Measurements from ENCODE around the gene ZNF407. TPM values are rescaled to one million over a fixed set of nuclear protein-coding genes. Genes with fewer than 3 reads are reported as not detected.

Gene ZNF407
- total RNA-seq, 2 experiments from 2014 or later = 23.2 to 24.7 TPM

DNA sequence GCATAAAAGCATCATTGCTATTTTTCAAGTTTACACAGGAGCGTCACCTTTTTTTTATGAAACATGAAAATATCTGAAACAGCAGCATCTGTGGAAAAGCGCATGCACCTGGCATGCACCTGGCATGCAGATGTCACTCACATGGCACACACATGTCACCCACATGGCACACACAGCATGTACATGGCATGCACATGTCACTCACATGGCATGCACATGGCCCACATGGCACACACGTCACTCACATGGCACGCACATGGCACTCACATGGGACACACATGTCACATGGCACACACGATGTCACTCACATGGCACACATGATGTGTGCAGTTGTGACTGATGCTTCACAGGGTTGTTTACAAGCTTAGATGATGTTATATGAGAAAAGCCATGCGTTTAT, 188.0 kb downstream of the ZNF407 start:
- intact Hi-C loops (cut with DNase I, micrococcal nuclease) = no loop called here

DNA sequence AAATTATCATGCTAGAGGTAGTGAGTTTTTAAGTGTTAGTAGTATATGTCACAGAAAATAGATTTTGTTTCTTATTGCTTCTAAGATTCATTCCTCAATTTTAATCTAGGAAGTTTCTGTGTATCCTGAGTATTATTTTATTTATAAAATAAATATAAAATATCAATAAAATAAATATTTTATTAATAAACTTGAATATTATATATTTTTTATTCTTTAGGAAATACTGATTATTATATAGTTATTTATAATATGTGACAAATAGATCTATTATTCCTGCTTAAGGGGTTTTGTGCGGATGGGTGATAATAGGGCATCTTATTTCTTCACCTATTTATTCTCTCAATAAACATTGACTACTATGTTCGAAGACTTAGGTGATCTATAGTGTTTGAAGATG, 191.0 kb downstream of the ZNF407 start:
- DNase-seq (no peak), ATAC-seq (ENCODE audit: poor library complexity) (no peak)
- Mint-ChIP-seq H3K4me3 (no peak overlapping the region), H3K9me3 (no peaks in the 10 kb centered on the region), H3K27me3 (no peaks in the 10 kb centered on the region), H3K27ac (no peak overlapping the region), H3K4me1 (ENCODE audit: low read depth) (no peaks in the 10 kb centered on the region), H3K36me3 (ENCODE audit: low read depth) (peaks cover 51% of the 10 kb centered on the region)
- intact Hi-C loops (cut with DNase I, micrococcal nuclease) = no loop called here
- no peaks in the 10 kb centered on the region for H3K27me3 ChIP-seq (ENCODE audit: control insufficient read depth in 1 of 2, insufficient read depth in 2 of 2, low read length in 2 of 2)
- TF ChIP-seq CTCF (IDR thresholded peaks at IDR 0.05) = no peak
- ChIA-PET POLR2A (no interaction called here), CTCF (no interaction called here)
- no peak overlapping the region for H3K27ac ChIP-seq (ENCODE audit: low read depth in 1 of 2, low read length in 2 of 2)
- peaks cover 4% of the 10 kb centered on the region for H3K36me3 ChIP-seq (ENCODE audit: insufficient read depth, low read length)
- H3K4me1 ChIP-seq (ENCODE audit: insufficient read depth, low read length) = no peaks in the 10 kb centered on the region
- H3K4me3 ChIP-seq (ENCODE audit: low read length) = no peak overlapping the region
- no peaks in the 10 kb centered on the region for H3K9me3 ChIP-seq (ENCODE audit: control insufficient read depth in 1 of 2, insufficient read depth in 1 of 2, low read length in 2 of 2)

More for the DNA sequence above, 188.0 kb downstream of the ZNF407 start:
- Histone ChIP-seq H3K9me3 (ENCODE audit: control insufficient read depth in 1 of 2, insufficient read depth in 1 of 2, low read length in 2 of 2) (no peaks in the 10 kb centered on the region), H3K4me3 (ENCODE audit: low read length) (no peak overlapping the region), H3K27me3 (ENCODE audit: control insufficient read depth in 1 of 2, insufficient read depth in 2 of 2, low read length in 2 of 2) (no peaks in the 10 kb centered on the region), H3K27ac (ENCODE audit: low read depth in 1 of 2, low read length in 2 of 2) (no peak overlapping the region), H3K36me3 (ENCODE audit: insufficient read depth, low read length) (peaks cover 5% of the 10 kb centered on the region), H3K4me1 (ENCODE audit: insufficient read depth, low read length) (no peaks in the 10 kb centered on the region)
- Mint-ChIP-seq H3K27ac (no peak overlapping the region), H3K27me3 (no peaks in the 10 kb centered on the region), H3K36me3 (ENCODE audit: low read depth) (peaks cover 44% of the 10 kb centered on the region), H3K4me3 (no peak overlapping the region), H3K9me3 (no peaks in the 10 kb centered on the region), H3K4me1 (ENCODE audit: low read depth) (no peaks in the 10 kb centered on the region)
- DNase-seq = no peak
- ChIA-PET POLR2A (no interaction called here), CTCF (no interaction called here)
- no peak for ATAC-seq (ENCODE audit: poor library complexity)
- no peak for TF ChIP-seq CTCF (IDR thresholded peaks at IDR 0.05)

GRCh38 chr18:74789078-74789477, 191.4 kb downstream of the ZNF407 start:
- Histone ChIP-seq H3K27ac (ENCODE audit: low read depth in 1 of 2, low read length in 2 of 2) (no peak overlapping the region), H3K9me3 (ENCODE audit: control insufficient read depth in 1 of 2, insufficient read depth in 1 of 2, low read length in 2 of 2) (no peaks in the 10 kb centered on the region), H3K4me1 (ENCODE audit: insufficient read depth, low read length) (no peaks in the 10 kb centered on the region), H3K36me3 (ENCODE audit: insufficient read depth, low read length) (no peaks in the 10 kb centered on the region), H3K4me3 (ENCODE audit: low read length) (no peak overlapping the region), H3K27me3 (ENCODE audit: control insufficient read depth in 1 of 2, insufficient read depth in 2 of 2, low read length in 2 of 2) (no peaks in the 10 kb centered on the region)
- ChIA-PET POLR2A (no interaction called here), CTCF (no interaction called here)
- Mint-ChIP-seq H3K4me3 (no peak overlapping the region), H3K9me3 (no peaks in the 10 kb centered on the region), H3K27ac (no peak overlapping the region), H3K27me3 (no peaks in the 10 kb centered on the region), H3K36me3 (ENCODE audit: low read depth) (peaks cover 51% of the 10 kb centered on the region), H3K4me1 (ENCODE audit: low read depth) (no peaks in the 10 kb centered on the region)
- no peak for TF ChIP-seq CTCF (IDR thresholded peaks at IDR 0.05)
- DNase-seq (no peak), ATAC-seq (ENCODE audit: poor library complexity) (no peak)
- intact Hi-C loops (cut with DNase I, micrococcal nuclease) = no loop called here
